Central memory CD4-positive, alpha-beta T cell (primary cell): Measurements from ENCODE around the gene CTSS.
"Not testable (repeated sequence)": the region's sequence is repeated elsewhere in the genome, so short reads cannot be mapped to it uniquely, and the experiment has no call there.

ENCODE experiments used
- DNase-seq: peaks from one replicate; pipeline ENCODE4 v3.0.0; 2022
- total RNA-seq, 3 experiments: gene quantifications; one replicate each; lab custom pipeline; 2026; lab: John Stamatoyannopoulos, UW

The CTSS gene
- total RNA-seq: 63.8 to 144 (median 76.4) reads per million in 3 experiments

- DNase-seq: peak; percentile 24
Observed at GRCh38 chr1:150765296-150765976, at the start of gene CTSS. Gene CTSS (minus strand): TSS chr1:150765778. CDS start chr1:150764763, 1,015 bp downstream.

GRCh38 chr1:150813028-150813707 lies 47.6 kb upstream of the CTSS start:
- no peak for DNase-seq

- no peak for DNase-seq
Observed at GRCh38 chr1:150810958-150811659, 45.5 kb upstream of the CTSS start.

GRCh38 chr1:150809651-150810050 lies 44.1 kb upstream of the CTSS start:
- no peak for DNase-seq

GRCh38 chr1:150808846-150809245 lies 43.3 kb upstream of the CTSS start:
- no peak for DNase-seq

GRCh38 chr1:150808121-150808520 lies 42.5 kb upstream of the CTSS start, which contains the start of gene CTSK:
Gene CTSK (minus strand): TSS chr1:150808260. CDS start chr1:150806805, 1,455 bp downstream.
- DNase-seq: no peak

- no peak for DNase-seq
Observed at GRCh38 chr1:150807249-150808023, 41.9 kb upstream of the CTSS start.

DNA sequence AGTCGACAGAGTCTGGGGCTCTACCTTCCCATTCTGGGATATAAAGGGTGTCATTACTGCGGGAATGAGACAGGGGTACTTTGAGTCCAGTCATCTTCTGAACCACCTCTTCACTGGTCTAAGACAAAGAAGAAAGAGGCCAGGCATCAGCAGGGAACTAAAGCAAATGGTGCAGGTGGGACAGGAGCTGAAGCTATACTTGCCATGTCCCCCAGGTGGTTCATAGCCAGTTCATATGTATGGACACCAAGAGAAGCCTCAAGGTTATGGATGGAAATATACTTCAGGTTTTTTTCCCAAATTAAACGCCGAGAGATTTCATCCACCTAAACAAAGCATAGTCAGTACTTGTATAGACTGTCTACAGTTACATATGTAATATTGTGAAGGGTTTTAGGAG lies 40.3 kb upstream of the CTSS start:
- DNase-seq: no peak

DNA sequence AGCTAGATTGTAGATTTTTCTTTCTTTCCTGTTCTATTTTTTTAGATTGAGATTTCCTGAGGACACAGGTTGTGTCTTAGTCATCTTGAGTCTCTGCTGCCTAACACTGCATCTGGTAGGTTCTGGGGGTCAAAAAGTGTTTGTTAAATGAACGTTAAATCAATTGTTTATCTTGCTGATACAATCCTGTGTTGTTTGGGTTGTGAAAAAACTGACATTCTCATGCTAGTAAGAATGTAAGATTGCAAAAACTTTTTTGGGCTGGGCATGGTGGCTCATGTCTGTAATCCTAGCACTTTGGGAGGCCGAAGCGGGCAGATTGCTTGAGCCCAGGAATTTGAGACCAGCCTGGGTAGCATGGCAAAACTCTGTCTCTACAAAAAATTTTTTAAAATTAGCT lies 39.1 kb upstream of the CTSS start:
- no peak for DNase-seq

GRCh38 chr1:150799089-150799488 lies 33.5 kb upstream of the CTSS start:
- DNase-seq: no peak

- no peak for DNase-seq
Observed at GRCh38 chr1:150798525-150798924, 32.9 kb upstream of the CTSS start.

- DNase-seq: no peak
Observed at GRCh38 chr1:150796374-150796773, 30.8 kb upstream of the CTSS start.

- DNase-seq: not testable (repeated sequence)
Observed at GRCh38 chr1:150793778-150794177, 28.2 kb upstream of the CTSS start.

DNA sequence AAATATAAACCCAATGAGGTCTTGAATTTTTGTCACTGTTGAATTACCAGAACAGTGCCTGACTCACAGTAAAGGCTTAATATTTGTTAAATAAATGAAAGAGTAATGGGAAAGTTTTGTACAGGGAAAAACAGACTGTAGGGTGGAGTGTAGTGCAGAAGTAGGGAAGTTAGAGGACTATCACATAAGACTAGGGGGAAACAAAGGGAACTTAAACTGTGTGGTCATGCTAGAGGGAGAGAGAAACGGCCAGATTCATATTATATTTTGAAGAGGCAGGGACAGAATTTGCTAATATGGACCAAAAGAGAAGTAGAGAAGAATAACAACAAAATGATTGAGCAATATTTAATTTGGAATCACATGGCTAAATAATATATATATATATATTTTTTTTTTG lies 27.6 kb upstream of the CTSS start:
- DNase-seq: no peak

DNA sequence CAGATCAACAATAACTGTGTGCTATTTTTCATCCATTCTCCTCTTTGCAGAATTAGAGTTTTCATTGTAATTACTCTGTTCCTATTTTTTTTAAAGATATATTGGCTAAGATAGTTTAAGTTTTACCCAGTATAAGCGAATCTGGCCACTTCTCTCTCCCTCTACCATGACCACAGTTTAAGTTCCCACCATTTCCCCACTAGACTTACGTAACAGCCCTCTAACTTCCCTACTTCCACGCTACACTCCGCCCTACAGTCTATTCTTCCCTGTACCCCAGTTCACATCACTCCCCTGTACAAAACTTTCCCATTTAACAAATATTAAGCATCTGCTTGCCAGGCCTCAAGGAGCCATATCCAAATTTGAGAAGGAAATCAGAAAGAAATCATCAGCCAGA lies 26.0 kb upstream of the CTSS start:
- no peak for DNase-seq

- no peak for DNase-seq
Observed at GRCh38 chr1:150789396-150789795, 23.8 kb upstream of the CTSS start.

DNA sequence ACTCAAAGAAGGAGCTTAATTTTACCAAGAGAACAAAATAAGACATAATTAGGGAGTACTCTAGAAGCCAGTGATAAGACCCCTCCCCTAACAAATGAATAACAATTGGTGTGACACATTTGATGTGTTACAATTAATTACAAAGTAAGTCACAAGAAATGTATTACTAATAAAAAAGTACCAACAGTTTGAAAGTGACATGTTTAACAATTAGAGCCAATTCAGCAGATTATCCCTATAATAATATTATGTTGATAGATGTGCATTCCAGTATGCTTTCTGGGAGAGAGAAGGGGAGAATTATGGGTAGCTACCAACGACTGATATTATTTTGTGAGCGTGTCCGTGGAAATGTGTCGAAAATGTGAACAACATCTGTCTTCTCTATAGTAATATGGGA lies 23.4 kb upstream of the CTSS start:
- no peak for DNase-seq

- DNase-seq: no peak
Observed at GRCh38 chr1:150787455-150787854, 21.9 kb upstream of the CTSS start.

GRCh38 chr1:150780510-150780909 lies 14.9 kb upstream of the CTSS start:
- DNase-seq: no peak

DNA sequence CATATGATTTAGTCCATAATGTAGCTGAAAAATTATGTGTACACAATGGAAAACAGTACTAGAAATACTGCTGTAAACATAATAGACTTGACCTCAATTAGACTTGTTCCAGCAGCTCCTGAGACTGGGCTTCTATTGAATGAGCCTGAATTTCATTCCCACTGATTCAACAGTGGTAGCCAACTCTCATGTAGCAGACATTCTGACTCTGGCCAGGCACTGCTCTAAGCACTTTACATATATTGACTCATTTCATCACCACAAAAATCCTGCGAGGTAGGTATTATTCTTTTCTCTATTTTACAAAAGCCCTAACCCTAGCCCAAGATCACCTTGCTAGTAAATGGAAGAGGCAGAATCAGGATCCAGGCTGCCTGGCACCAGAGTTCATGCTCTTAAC lies 12.8 kb upstream of the CTSS start:
- DNase-seq: no peak

DNA sequence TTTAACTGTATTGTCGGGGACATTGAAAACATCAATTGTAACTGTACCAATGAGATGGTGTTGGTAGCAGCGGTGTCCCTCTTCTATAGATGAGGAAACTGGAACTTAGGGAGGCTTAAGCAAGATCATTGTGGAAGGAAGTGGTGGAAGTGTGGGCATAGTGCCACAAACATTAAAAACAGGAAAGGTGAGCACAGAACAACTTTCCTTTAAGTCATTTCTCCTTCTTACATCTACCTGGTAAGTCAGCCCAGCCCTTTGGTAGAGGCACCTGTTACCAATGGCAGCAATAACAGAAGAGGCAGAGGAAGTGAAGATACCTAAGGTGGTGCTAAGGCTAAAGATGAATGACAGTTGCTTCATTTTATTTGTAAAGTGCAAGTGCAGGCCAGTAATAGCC lies 12.0 kb upstream of the CTSS start:
- no peak for DNase-seq

DNA sequence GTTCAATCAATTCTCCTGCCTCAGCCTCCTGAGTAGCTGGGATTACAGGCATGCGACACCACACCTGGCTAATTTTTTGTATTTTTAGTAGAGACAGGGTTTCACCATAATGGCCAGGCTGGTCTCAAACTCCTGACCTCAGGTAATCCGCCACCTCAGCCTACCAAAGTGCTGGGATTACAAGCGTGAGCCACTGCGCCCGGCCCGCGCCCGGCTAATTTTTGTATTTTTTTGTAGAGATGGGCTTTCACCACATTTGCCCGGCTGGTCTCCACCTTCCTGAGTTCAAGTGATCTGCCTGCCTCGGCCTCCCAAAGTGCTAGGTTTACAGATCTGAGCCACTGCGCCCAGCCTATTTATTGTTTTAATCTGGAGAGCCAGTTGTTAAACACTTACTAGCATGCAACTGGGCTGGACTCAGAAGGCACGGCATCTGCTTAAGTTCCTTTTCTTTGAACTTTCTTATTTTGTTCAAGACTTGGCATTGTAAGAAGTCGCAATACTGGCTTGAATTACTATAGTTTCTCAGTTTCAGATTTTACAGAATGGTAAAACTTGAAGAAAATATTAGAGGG lies 10.4 kb upstream of the CTSS start:
- not testable (repeated sequence) for DNase-seq

DNA sequence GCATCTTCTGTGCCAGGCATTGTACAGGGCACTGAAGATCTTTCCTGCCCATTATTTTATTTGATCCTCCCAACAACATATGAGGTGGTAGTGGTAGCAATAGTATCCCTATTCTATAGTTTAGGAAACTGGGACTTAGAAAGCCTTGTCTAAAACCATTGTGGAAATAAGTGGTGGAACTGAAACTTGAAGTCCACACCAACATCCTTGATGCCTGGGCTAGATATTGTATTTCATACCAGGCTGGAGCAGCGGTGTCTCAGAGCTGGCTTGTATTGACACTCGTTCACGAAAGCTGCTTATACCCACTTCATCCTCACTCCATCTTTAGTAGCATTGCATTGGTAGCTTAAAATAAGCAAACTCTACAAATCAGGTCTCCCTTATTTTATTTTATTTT lies 9.7 kb upstream of the CTSS start:
- no peak for DNase-seq
